K562 (cell line): ENCODE measurements around the gene TMA7B. TPM values are rescaled to one million over a fixed set of nuclear protein-coding genes. Genes with fewer than 3 reads are reported as not detected.

Experiments used
- ATF4 ChIP-seq: fragments of 450-650 bp; formaldehyde crosslinking; IDR thresholded peaks from 2 replicates; pipeline ENCODE4 v1.4.0; 2022; ENCODE audit warnings: mild to moderate bottlenecking, moderate library complexity
- BACH1 ChIP-seq: fragments of 200-800 bp; sonication (Bioruptor generic); IDR thresholded peaks from 2 replicates; pipeline ENCODE4 v1.6.1; 2016; ENCODE audit warnings: missing genetic modification characterization, missing compliant biosample characterization
- BRD4 ChIP-seq: fragments of 200-600 bp; sonication (generic); IDR thresholded peaks from 2 replicates; pipeline ENCODE4 v1.6.1; 2017; ENCODE audit warnings: inconsistent platforms
- CEBPG ChIP-seq, 3 experiments: fragments of 200-800 bp in 1 of 3; sonication (Bioruptor generic) in 1 of 3; sonication (generic) in 1 of 3; formaldehyde crosslinking in 1 of 3; IDR thresholded peaks in 2 of 3; conservative IDR thresholded peaks in 1 of 3; 2 replicates each; pipeline versions ENCODE4 v1.6.1 to v1.8.0; 2016 to 2022; ENCODE audit warnings: missing compliant biosample characterization in 2 of 3, missing genetic modification characterization in 2 of 3, mild to moderate bottlenecking in 1 of 3, missing genetic modification reagents in 1 of 3
- CREB3 ChIP-seq: fragments of 450-650 bp; conservative IDR thresholded peaks from 2 replicates; pipeline ENCODE4 v1.6.1; 2016; ENCODE audit warnings: missing genetic modification characterization, low read depth, mild to moderate bottlenecking, missing compliant biosample characterization, moderate library complexity
- EP300 ChIP-seq: IDR thresholded peaks from 2 replicates; pipeline ENCODE4 v1.6.1; 2012; ENCODE audit warnings: low read length, improper control_type of control experiment
- MEIS2 ChIP-seq: fragments of 450-650 bp; IDR thresholded peaks from 2 replicates; pipeline ENCODE4 v1.6.1; 2014; ENCODE audit warnings: mild to moderate bottlenecking; ENCODE audit not compliant: partially characterized antibody
- POU5F1 ChIP-seq: fragments of 150-350 bp; IDR thresholded peaks from 2 replicates; pipeline ENCODE4 v1.6.1; 2014; ENCODE audit warnings: borderline replicate concordance, low read length, low read depth, mild to moderate bottlenecking; ENCODE audit not compliant: partially characterized antibody
- RFX1 ChIP-seq: fragments of 450-650 bp; IDR thresholded peaks from 2 replicates; pipeline ENCODE4 v1.6.1; 2016; ENCODE audit warnings: mild to moderate bottlenecking, moderate library complexity
- SMAD4 ChIP-seq: fragments of 250-450 bp; sonication (Bioruptor Pico); conservative IDR thresholded peaks from 2 replicates; pipeline ENCODE4 v1.8.0; 2021; ENCODE audit warnings: inconsistent platforms, mild to moderate bottlenecking, moderate library complexity
- SMARCA4 ChIP-seq: fragments of 450-650 bp; IDR thresholded peaks from 2 replicates; pipeline ENCODE4 v1.6.1; 2016
- TAL1 ChIP-seq: fragments of 450-650 bp; IDR thresholded peaks from 2 replicates; pipeline ENCODE4 v1.6.1; 2016; ENCODE audit warnings: mild to moderate bottlenecking
- TCF3 ChIP-seq: sonication (generic); formaldehyde crosslinking; IDR thresholded peaks from 2 replicates; pipeline ENCODE4 v1.4.0; 2020; ENCODE audit warnings: mild to moderate bottlenecking, missing genetic modification reagents
- TFE3 ChIP-seq: fragments of 450-650 bp; formaldehyde crosslinking; IDR thresholded peaks from 2 replicates; pipeline ENCODE4 v1.4.0; 2020; ENCODE audit warnings: mild to moderate bottlenecking, mixed read lengths
- USF1 ChIP-seq: sonication (generic); formaldehyde crosslinking; IDR thresholded peaks from 2 replicates; pipeline ENCODE4 v1.9.0; 2022; ENCODE audit warnings: mild to moderate bottlenecking, missing genetic modification reagents
- ZNF232 ChIP-seq: sonication (generic); formaldehyde crosslinking; IDR thresholded peaks from 2 replicates; pipeline ENCODE4 v1.8.0; 2022; ENCODE audit warnings: mild to moderate bottlenecking, missing genetic modification reagents
- ZNF589 ChIP-seq: fragments of 200-800 bp; sonication (Bioruptor generic); IDR thresholded peaks from 2 replicates; pipeline ENCODE4 v1.6.1; 2016; ENCODE audit warnings: low read depth, missing genetic modification characterization, missing compliant biosample characterization
- ZNF639 ChIP-seq, 2 experiments: fragments of 200-800 bp in 1 of 2; sonication (Bioruptor generic) in 1 of 2; sonication (generic) in 1 of 2; formaldehyde crosslinking in 1 of 2; IDR thresholded peaks in 1 of 2; conservative IDR thresholded peaks in 1 of 2; 2 replicates each; pipeline versions ENCODE4 v1.5.0 to v1.6.1; 2016 to 2020; ENCODE audit warnings: missing compliant biosample characterization in 1 of 2, missing genetic modification characterization in 1 of 2, missing genetic modification reagents in 1 of 2
- polyA plus RNA-seq, 8 experiments: library from polyadenylated mRNA; depleted of rRNA in 4 of 8; stranded (reverse) in 5 of 8; unstranded in 3 of 8; fragments of >200 nt; fragmentation: Nextera tagmentation in 2 of 8; fragmentation: Illumina TruSeq in 1 of 8; extraction: Ambion mirVana in 2 of 8; extraction: Trizol in 1 of 8; gene quantifications; 2 replicates each; pipeline versions ENCODE4 v1.2.1 to v1.2.3, GENCODE V29; 2011 to 2014; ENCODE audit warnings: inconsistent platforms in 1 of 8, missing spikeins in 1 of 8
- total RNA-seq, 7 experiments: library from RNA; depleted of rRNA in 6 of 7; stranded (reverse); fragments of >200 nt in 6 of 7; fragmentation: Illumina TruSeq in 2 of 7; extraction: Trizol in 2 of 7; gene quantifications; 2 replicates each; pipeline versions ENCODE4 v1.2.1 to v1.2.3, GENCODE V29; 2011 to 2021; ENCODE audit warnings: low replicate concordance in 1 of 7
- TF ChIP-seq, protein P1 (sequence below): fragments of 450-650 bp; formaldehyde crosslinking; IDR thresholded peaks from 2 replicates; pipeline ENCODE4 v1.4.0; 2022; ENCODE audit warnings: missing genetic modification characterization

The TMA7B gene
- total and polyA plus RNA-seq, 9 of the 15 experiments (the other 6 are each of a cell fraction or from before 2014, with no cell fraction given) = 5.6 to 14.2 (median 11.8) TPM

- TF ChIP-seq CEBPG (CRISPR knock-in tag; IDR thresholded peaks at IDR 0.05) = no peak
- TF ChIP-seq CEBPG (tag; conservative IDR thresholded peaks at IDR 0.05 in 1 of 2, IDR thresholded peaks at IDR 0.05 in 1 of 2) = peak in 1 of 2 experiments; percentile 55; a peak in 2 of 4 replicates
- no peak for TF ChIP-seq BRD4
- 0 out of 2 replicates have a peak, but pooled peaks have one; percentile 32 for TF ChIP-seq CREB3 (tag)
- peak in 1 of 2 experiments; percentile 33; a peak in 1 of 4 replicates for TF ChIP-seq ZNF639 (CRISPR knock-in tag; conservative IDR thresholded peaks at IDR 0.05 in 1 of 2, IDR thresholded peaks at IDR 0.05 in 1 of 2)
- no peak for TF ChIP-seq ZNF232 (CRISPR knock-in tag)
- peak; percentile 78 for TF ChIP-seq TCF3
- TF ChIP-seq MEIS2 = peak; percentile 30
- TF ChIP-seq, protein P1, sequence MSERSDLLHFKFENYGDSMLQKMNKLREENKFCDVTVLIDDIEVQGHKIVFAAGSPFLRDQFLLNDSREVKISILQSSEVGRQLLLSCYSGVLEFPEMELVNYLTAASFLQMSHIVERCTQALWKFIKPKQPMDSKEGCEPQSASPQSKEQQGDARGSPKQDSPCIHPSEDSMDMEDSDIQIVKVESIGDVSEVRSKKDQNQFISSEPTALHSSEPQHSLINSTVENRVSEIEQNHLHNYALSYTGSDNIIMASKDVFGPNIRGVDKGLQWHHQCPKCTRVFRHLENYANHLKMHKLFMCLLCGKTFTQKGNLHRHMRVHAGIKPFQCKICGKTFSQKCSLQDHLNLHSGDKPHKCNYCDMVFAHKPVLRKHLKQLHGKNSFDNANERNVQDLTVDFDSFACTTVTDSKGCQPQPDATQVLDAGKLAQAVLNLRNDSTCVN (CRISPR knock-in tag) = no peak
- TF ChIP-seq TFE3 = no peak; the same call in 1 of the 2 replicates
- TF ChIP-seq USF1 (CRISPR knock-in tag) = no peak
- peak; percentile 63 for TF ChIP-seq TAL1
- peak; percentile 64; the same call in 1 of the 2 replicates for TF ChIP-seq EP300
- TF ChIP-seq BACH1 (tag) = 0 out of 2 replicates have a peak, but pooled peaks have one; percentile 33
- TF ChIP-seq ATF4 (CRISPR knock-in tag) = peak; percentile 43; the same call in 1 of the 2 replicates
- TF ChIP-seq ZNF589 (CRISPR knock-in tag) = peak; percentile 32; the same call in 1 of the 2 replicates
- peak; percentile 18; the same call in 1 of the 2 replicates for TF ChIP-seq SMARCA4
- TF ChIP-seq RFX1 = 0 out of 2 replicates have a peak, but pooled peaks have one; percentile 33
- no peak for TF ChIP-seq POU5F1
- TF ChIP-seq SMAD4 = peak; percentile 44; the same call in 1 of the 2 replicates
Observed at GRCh38 chr22:39967103-39967829, 7.1 kb downstream of the TMA7B start (continued).
